Breast epithelium (tissue), 3 donors: ENCODE data around the gene P2RY12.

Experiments
- CTCF ChIP-seq, 3 donors: fragments of 450-650 bp; IDR thresholded peaks; one replicate each; pipeline ENCODE4 v1.5.1; 2016 to 2017; ENCODE audit warnings: antibody characterized with exemption in 3 of 3, mild to moderate bottlenecking in 3 of 3, moderate library complexity in 3 of 3
- POLR2A ChIP-seq: fragments of 450-650 bp; IDR thresholded peaks from one replicate; pipeline ENCODE4 v1.6.1; 2016; ENCODE audit warnings: antibody characterized with exemption, mild to moderate bottlenecking, moderate library complexity

GRCh38 chr3:151402349-151402748 is 17.8 kb upstream of the P2RY12 start:
- TF ChIP-seq CTCF (IDR thresholded peaks at IDR 0.05) (no peak), POLR2A (no peak)
